Measurements from ENCODE around the gene RAB6A. TPM values are rescaled to one million over a fixed set of nuclear protein-coding genes. Genes with fewer than 3 reads are reported as not detected.
A peak's percentile ranks its signal among the peaks of the same experiment; 100 is the strongest.

Gene RAB6A
- total and polyA plus RNA-seq, 10 of the 15 experiments (the other 5 are each of a cell fraction or from before 2014, with no cell fraction given) = 9.8 to 107 (median 34.1) TPM

DNA sequence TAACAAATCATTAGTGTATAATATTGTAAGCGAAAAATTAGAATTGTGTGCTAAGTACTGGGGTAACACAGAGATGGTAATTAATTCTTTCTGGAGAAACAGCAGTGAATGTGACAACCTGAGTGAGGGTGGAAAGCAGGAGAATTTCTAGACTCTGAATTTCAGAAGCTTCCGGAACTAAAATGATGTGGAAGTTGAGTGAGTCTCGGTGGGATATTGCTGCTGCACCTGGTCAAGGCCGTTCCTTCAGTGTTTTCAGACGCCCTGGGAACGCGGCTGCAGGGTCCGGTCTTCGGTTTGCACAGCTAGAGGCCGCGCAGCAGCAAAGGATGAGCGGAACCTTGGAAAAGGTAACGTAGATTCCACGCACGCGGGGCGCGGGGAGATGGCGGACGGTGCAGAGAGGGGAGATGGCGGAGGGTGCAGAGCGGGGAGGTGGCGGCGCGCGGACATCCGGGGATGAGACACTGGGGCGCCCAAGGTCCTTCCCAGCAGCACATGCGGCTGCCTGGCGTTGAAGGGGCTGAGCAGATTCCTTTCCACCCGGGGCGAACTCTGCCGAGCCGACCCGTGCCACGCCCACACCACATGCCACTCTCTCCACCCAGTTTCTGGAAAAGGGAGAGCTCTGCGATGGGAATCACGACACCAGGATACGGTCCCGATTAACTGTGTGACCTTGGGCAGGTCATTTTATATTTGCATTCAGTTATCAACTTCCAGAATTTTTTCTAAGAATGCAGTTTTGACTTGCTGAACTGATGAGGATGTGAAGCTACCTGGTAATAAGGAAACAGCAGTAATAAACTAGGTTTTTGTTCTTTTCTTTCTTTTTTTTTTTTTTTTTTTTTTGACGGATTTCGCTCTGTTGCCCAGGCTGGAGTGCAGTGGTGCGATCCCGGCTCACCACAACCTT lies 27.0 kb upstream of the RAB6A start, which contains the start of gene MRPL48 (continued):
- peak; percentile 73 for TF ChIP-seq MEF2B (IDR thresholded peaks at IDR 0.05; ENCODE audit: partially characterized antibody, poor library complexity, severe bottlenecking)
- TF ChIP-seq CREB1 (IDR thresholded peaks at IDR 0.05; ENCODE audit: low read depth) = peak; percentile 62
- TF ChIP-seq ATF3 (IDR thresholded peaks at IDR 0.05; ENCODE audit: borderline replicate concordance, extremely low read depth, low read depth, low read length) = no peak
- TF ChIP-seq, protein P1, sequence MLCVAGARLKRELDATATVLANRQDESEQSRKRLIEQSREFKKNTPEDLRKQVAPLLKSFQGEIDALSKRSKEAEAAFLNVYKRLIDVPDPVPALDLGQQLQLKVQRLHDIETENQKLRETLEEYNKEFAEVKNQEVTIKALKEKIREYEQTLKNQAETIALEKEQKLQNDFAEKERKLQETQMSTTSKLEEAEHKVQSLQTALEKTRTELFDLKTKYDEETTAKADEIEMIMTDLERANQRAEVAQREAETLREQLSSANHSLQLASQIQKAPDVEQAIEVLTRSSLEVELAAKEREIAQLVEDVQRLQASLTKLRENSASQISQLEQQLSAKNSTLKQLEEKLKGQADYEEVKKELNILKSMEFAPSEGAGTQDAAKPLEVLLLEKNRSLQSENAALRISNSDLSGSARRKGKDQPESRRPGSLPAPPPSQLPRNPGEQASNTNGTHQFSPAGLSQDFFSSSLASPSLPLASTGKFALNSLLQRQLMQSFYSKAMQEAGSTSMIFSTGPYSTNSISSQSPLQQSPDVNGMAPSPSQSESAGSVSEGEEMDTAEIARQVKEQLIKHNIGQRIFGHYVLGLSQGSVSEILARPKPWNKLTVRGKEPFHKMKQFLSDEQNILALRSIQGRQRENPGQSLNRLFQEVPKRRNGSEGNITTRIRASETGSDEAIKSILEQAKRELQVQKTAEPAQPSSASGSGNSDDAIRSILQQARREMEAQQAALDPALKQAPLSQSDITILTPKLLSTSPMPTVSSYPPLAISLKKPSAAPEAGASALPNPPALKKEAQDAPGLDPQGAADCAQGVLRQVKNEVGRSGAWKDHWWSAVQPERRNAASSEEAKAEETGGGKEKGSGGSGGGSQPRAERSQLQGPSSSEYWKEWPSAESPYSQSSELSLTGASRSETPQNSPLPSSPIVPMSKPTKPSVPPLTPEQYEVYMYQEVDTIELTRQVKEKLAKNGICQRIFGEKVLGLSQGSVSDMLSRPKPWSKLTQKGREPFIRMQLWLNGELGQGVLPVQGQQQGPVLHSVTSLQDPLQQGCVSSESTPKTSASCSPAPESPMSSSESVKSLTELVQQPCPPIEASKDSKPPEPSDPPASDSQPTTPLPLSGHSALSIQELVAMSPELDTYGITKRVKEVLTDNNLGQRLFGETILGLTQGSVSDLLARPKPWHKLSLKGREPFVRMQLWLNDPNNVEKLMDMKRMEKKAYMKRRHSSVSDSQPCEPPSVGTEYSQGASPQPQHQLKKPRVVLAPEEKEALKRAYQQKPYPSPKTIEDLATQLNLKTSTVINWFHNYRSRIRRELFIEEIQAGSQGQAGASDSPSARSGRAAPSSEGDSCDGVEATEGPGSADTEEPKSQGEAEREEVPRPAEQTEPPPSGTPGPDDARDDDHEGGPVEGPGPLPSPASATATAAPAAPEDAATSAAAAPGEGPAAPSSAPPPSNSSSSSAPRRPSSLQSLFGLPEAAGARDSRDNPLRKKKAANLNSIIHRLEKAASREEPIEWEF (IDR thresholded peaks at IDR 0.05; ENCODE audit: insufficient replicate concordance, low read depth, low read length) = no peak
- TF ChIP-seq POLR2AphosphoS5 (IDR thresholded peaks at IDR 0.05; ENCODE audit: low read length) = peak; percentile 92
- TF ChIP-seq KAT2A (conservative IDR thresholded peaks at IDR 0.05; ENCODE audit: control insufficient read depth, low read depth, low read length) = no peak
- TF ChIP-seq RFX5 (IDR thresholded peaks at IDR 0.05; ENCODE audit: low read depth, low read length) = no peak
- no peak for TF ChIP-seq KDM1A (IDR thresholded peaks at IDR 0.05; ENCODE audit: borderline replicate concordance)
- peak; percentile 81; the same call in 1 of the 2 replicates for TF ChIP-seq STAT1 (conservative IDR thresholded peaks at IDR 0.05)
- TF ChIP-seq CHD1 (IDR thresholded peaks at IDR 0.05; ENCODE audit: low read depth, low read length) = no peak; the same call in 1 of the 2 replicates
- peak; percentile 81 for TF ChIP-seq SMAD5 (IDR thresholded peaks at IDR 0.05; ENCODE audit: low read depth)
- 0 out of 2 replicates have a peak, but pooled peaks have one; percentile 41 for TF ChIP-seq ATF2 (IDR thresholded peaks at IDR 0.05; ENCODE audit: low read length)
- TF ChIP-seq ZNF217 (IDR thresholded peaks at IDR 0.05) = no peak
- TF ChIP-seq ZBTB40 (IDR thresholded peaks at IDR 0.05; ENCODE audit: borderline replicate concordance) = peak; percentile 99
- peak; percentile 82; the same call in 1 of the 2 replicates for TF ChIP-seq POLR2AphosphoS2 (IDR thresholded peaks at IDR 0.05; ENCODE audit: low read depth, low read length)

Data from GM12878 (cell line).